ENCODE data around the gene PTPRR.

PTPRR gene

DNA sequence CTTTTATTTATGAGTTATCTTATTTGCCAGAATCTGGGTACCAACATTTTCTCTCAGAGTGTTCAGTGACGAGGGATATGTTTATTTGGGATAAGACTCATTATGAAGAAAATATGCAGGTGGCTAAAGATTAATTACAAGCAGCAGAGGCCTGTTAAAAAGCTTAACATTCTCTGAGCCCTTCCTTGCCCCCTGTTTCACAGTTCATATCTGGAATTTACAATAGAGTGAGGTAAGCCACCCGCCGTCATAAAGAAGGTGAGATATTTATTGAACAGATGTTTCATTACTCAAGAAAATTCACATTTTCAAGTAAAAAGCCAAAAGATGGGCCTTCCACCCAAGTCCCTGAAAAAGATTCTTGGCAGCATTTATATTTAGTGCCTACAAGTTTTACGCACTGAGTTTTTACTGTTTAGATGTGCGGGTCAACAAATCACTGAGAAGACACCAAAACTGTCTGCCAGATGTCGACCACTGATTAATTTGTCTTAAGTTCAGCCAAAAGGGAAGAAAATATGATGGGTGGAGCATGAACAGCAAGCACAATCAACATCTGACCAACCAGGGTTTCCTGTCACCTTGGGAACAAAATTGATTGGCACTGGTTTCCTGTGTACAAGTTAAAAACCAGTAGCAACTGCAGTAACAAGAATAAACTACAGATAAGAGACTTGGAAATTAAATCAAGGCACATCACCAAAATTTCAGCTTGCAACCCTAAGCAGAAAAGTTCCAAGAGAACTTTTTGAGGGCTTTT lies 197.8 kb downstream of the PTPRR start:
- no peaks in the 10 kb centered on the region for H3K27me3 ChIP-seq (ENCODE audit: insufficient read depth, insufficient read length)
- DNase-seq (ENCODE audit: low read depth, low spot score): no peak

DNA sequence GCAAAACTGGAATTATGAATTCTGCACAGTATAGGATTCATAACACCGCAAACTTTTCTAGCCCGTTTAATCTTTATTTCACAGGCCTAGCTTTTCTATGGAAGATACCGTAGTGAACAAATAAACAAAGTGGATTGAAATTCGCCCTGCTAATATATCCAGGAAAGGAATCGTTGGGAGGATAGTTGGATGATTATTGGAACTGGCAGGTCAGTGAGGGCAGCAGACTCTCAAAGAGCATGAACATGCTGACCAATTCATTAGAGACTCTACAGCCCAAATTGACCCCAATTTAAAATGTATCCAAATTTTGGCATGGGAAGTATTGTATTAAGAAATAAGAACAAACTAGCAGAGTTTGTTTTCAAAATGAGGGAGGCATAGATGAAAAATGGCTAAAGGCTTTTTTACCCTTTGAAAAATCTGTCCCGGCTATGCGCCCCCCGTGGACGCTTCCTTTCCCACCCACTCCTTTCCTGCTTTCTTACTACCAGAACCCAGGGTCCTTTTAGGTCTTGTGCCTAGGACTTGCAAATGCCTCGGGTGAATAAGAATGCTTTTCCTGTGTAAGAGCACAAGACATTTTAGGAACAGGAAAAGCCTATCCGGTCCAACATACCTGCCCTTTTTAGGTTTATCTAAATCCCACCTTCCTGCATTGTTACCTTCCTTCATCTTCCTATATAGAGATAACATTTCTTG lies 198.7 kb downstream of the PTPRR start:
- Histone ChIP-seq H3K27me3 (ENCODE audit: insufficient read depth, insufficient read length) (no peaks in the 10 kb centered on the region), H3K9ac (ENCODE audit: insufficient read length, low read depth) (no peak overlapping the region), H3K9me3 (ENCODE audit: insufficient read depth, low read length) (no peaks in the 10 kb centered on the region), H3K4me1 (ENCODE audit: insufficient read depth, insufficient read length) (no peaks in the 10 kb centered on the region), H3K36me3 (ENCODE audit: insufficient read depth, insufficient read length, low read length) (no peaks in the 10 kb centered on the region), H3K4me3 (ENCODE audit: insufficient read length, low read depth) (no peak overlapping the region)
- no peak for TF ChIP-seq YY1 (IDR thresholded peaks at IDR 0.05; ENCODE audit: insufficient read depth, insufficient read length)
- TF ChIP-seq ZNF274 (IDR thresholded peaks at IDR 0.05; ENCODE audit: low read depth, low read length): no peak
- TF ChIP-seq SUZ12 (IDR thresholded peaks at IDR 0.05; ENCODE audit: extremely low read depth, insufficient read depth, insufficient read length): no peak
- peak; percentile 13 for DNase-seq (ENCODE audit: low read depth, low spot score)

More for the DNA sequence above, 197.8 kb downstream of the PTPRR start:
- H3K9ac ChIP-seq (ENCODE audit: insufficient read length, low read depth): no peak overlapping the region
- H3K9me3 ChIP-seq (ENCODE audit: insufficient read depth, low read length): no peaks in the 10 kb centered on the region
- H3K36me3 ChIP-seq (ENCODE audit: insufficient read depth, insufficient read length, low read length): no peaks in the 10 kb centered on the region
- H3K4me3 ChIP-seq (ENCODE audit: insufficient read length, low read depth): no peak overlapping the region
- TF ChIP-seq ZNF274 (IDR thresholded peaks at IDR 0.05; ENCODE audit: low read depth, low read length) (no peak), YY1 (IDR thresholded peaks at IDR 0.05; ENCODE audit: insufficient read depth, insufficient read length) (no peak), SUZ12 (IDR thresholded peaks at IDR 0.05; ENCODE audit: extremely low read depth, insufficient read depth, insufficient read length) (no peak)
- no peaks in the 10 kb centered on the region for H3K4me1 ChIP-seq (ENCODE audit: insufficient read depth, insufficient read length)

DNA sequence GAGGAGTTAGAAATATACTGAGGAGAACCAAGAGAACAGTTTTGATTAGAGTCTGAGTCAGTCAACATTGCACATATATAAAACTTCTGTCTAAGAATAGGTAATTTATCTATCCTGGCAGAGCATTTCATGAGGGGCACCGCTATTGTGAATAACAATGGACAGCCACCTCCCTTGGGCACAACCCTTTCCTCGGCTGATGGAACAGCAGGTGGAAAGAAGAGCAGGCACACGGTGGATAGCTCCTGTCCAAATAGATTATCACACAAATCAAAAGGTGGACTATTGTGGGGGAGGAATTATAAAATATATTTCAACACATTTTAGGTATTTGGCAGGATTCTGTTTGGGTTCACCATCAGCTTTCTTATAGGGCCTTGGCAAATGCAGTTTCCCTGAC lies 199.3 kb downstream of the PTPRR start:
- TF ChIP-seq ZNF274 (IDR thresholded peaks at IDR 0.05; ENCODE audit: low read depth, low read length): no peak
- no peak for TF ChIP-seq SUZ12 (IDR thresholded peaks at IDR 0.05; ENCODE audit: extremely low read depth, insufficient read depth, insufficient read length)
- TF ChIP-seq YY1 (IDR thresholded peaks at IDR 0.05; ENCODE audit: insufficient read depth, insufficient read length): no peak
- H3K27me3 ChIP-seq (ENCODE audit: insufficient read depth, insufficient read length): no peaks in the 10 kb centered on the region
- H3K9me3 ChIP-seq (ENCODE audit: insufficient read depth, low read length): no peaks in the 10 kb centered on the region
- no peak overlapping the region for H3K4me3 ChIP-seq (ENCODE audit: insufficient read length, low read depth)
- DNase-seq (ENCODE audit: low read depth, low spot score): no peak
- no peaks in the 10 kb centered on the region for H3K4me1 ChIP-seq (ENCODE audit: insufficient read depth, insufficient read length)
- no peak overlapping the region for H3K9ac ChIP-seq (ENCODE audit: insufficient read length, low read depth)
- no peaks in the 10 kb centered on the region for H3K36me3 ChIP-seq (ENCODE audit: insufficient read depth, insufficient read length, low read length)

DNA sequence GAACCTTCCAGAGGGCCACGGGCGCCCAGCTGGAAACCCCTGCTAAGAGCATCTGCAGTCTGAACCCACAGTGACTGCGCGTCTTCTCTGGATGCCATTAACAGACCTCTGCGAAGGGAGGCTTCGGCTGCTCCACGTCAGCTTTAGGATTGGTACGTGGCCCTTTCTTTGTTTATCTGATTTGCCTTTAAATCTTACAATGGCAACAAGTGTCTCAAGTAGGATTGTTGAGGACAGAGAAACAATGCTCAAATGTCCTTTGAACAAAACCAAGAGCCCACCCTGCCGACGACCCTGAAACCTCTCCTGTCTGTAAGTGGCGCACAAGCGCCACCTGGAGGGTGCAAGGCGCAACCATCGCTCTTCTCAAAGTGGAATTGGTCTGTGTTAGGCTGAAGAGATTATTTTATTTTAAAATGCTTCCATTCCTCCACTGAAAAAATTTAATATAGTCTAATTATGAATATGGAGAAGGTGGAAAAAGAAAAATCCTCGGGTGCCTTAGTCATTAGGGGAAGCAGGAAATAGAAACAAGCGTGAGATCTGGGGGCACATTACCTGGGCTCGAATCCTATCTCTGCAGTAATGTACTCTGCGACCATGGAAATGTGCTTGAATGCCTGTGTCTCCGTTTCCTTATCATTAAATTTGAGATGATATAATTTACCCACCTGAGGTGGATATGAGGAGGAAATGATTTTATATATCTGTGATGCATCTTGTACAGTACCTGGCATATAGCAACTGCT lies 200.7 kb downstream of the PTPRR start:
- H3K27me3 ChIP-seq (ENCODE audit: insufficient read depth, insufficient read length): no peaks in the 10 kb centered on the region
- no peak overlapping the region for H3K9ac ChIP-seq (ENCODE audit: insufficient read length, low read depth)
- no peaks in the 10 kb centered on the region for H3K9me3 ChIP-seq (ENCODE audit: insufficient read depth, low read length)
- H3K4me3 ChIP-seq (ENCODE audit: insufficient read length, low read depth): no peak overlapping the region
- H3K4me1 ChIP-seq (ENCODE audit: insufficient read depth, insufficient read length): no peaks in the 10 kb centered on the region
- DNase-seq (ENCODE audit: low read depth, low spot score): peak; percentile 42
- no peaks in the 10 kb centered on the region for H3K36me3 ChIP-seq (ENCODE audit: insufficient read depth, insufficient read length, low read length)
- no peak for TF ChIP-seq SUZ12 (IDR thresholded peaks at IDR 0.05; ENCODE audit: extremely low read depth, insufficient read depth, insufficient read length)
- no peak for TF ChIP-seq YY1 (IDR thresholded peaks at IDR 0.05; ENCODE audit: insufficient read depth, insufficient read length)
- TF ChIP-seq ZNF274 (IDR thresholded peaks at IDR 0.05; ENCODE audit: low read depth, low read length): no peak

DNA sequence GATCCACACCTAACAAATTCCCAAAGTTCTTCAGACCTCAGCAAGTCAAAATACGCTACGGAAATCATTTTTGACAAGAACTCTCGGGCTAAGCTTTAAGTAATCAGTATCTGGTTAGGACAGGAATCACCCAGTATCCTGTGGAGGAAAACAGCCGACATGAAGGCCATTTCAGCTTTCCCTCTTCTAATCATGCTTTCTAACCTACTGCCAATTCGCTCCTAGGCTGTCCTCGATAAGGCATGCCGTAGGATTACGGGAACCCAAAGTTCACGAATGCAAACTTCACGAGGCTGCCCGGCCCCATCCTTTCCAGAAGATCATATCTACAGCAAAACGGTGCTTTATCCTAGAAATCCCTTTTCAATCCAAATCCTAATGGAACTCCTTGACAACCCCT lies 201.5 kb downstream of the PTPRR start:
- TF ChIP-seq ZNF274 (IDR thresholded peaks at IDR 0.05; ENCODE audit: low read depth, low read length) (no peak), YY1 (IDR thresholded peaks at IDR 0.05; ENCODE audit: insufficient read depth, insufficient read length) (no peak), SUZ12 (IDR thresholded peaks at IDR 0.05; ENCODE audit: extremely low read depth, insufficient read depth, insufficient read length) (no peak)
- no peaks in the 10 kb centered on the region for H3K4me1 ChIP-seq (ENCODE audit: insufficient read depth, insufficient read length)
- no peak for DNase-seq (ENCODE audit: low read depth, low spot score)
- no peaks in the 10 kb centered on the region for H3K36me3 ChIP-seq (ENCODE audit: insufficient read depth, insufficient read length, low read length)
- no peak overlapping the region for H3K4me3 ChIP-seq (ENCODE audit: insufficient read length, low read depth)
- H3K9ac ChIP-seq (ENCODE audit: insufficient read length, low read depth): no peak overlapping the region
- H3K27me3 ChIP-seq (ENCODE audit: insufficient read depth, insufficient read length): no peaks in the 10 kb centered on the region
- H3K9me3 ChIP-seq (ENCODE audit: insufficient read depth, low read length): no peaks in the 10 kb centered on the region

DNA sequence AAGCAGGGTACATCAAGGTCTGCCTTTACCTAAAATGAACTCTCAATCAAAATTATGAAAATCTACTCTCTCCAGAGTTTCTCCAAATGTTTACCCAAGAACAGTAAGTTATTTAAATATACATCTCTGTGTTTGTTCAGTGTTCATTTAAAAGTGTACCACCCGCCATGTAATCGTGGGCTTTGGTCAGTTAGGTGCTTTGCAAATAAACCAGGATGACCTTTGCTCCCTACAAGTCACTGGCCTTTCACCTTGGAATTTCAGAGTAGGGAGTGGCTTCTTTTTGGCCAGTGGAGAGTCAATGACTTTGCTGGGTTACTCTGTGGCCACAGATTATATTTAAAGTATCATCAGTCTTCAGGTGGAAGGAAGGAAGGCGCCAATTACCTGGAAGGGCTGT lies 208.7 kb downstream of the PTPRR start:
- no peaks in the 10 kb centered on the region for H3K27me3 ChIP-seq (ENCODE audit: insufficient read depth, insufficient read length)
- H3K36me3 ChIP-seq (ENCODE audit: insufficient read depth, insufficient read length, low read length): no peaks in the 10 kb centered on the region
- no peaks in the 10 kb centered on the region for H3K4me1 ChIP-seq (ENCODE audit: insufficient read depth, insufficient read length)
- DNase-seq (ENCODE audit: low read depth, low spot score): no peak
- no peak overlapping the region for H3K4me3 ChIP-seq (ENCODE audit: insufficient read length, low read depth)
- H3K9ac ChIP-seq (ENCODE audit: insufficient read length, low read depth): no peak overlapping the region
- TF ChIP-seq YY1 (IDR thresholded peaks at IDR 0.05; ENCODE audit: insufficient read depth, insufficient read length): no peak
- TF ChIP-seq SUZ12 (IDR thresholded peaks at IDR 0.05; ENCODE audit: extremely low read depth, insufficient read depth, insufficient read length): no peak
- no peaks in the 10 kb centered on the region for H3K9me3 ChIP-seq (ENCODE audit: insufficient read depth, low read length)

DNA sequence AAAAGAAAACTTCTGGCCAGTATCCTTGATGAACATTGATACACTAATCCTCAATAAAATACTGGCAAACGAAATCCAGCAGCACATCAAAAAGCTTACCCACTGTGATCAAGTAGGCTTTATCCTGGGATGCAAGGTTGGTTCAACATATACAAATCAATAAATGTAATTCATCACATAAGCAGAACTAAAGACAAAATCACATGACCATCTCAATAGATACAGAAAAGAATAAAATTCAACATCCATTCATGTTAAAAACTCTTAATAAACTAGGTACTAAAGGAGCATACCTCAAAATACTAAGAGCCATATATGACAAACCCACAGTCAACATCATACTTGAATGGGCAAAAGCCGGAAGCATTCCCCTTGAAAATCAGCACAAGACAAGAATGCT lies 211.5 kb downstream of the PTPRR start:
- TF ChIP-seq SUZ12 (IDR thresholded peaks at IDR 0.05; ENCODE audit: extremely low read depth, insufficient read depth, insufficient read length): no peak
- no peak for TF ChIP-seq YY1 (IDR thresholded peaks at IDR 0.05; ENCODE audit: insufficient read depth, insufficient read length)
- TF ChIP-seq ZNF274 (IDR thresholded peaks at IDR 0.05; ENCODE audit: low read depth, low read length): no peak
- no peak overlapping the region for H3K4me3 ChIP-seq (ENCODE audit: insufficient read length, low read depth)
- H3K27me3 ChIP-seq (ENCODE audit: insufficient read depth, insufficient read length): no peaks in the 10 kb centered on the region
- H3K36me3 ChIP-seq (ENCODE audit: insufficient read depth, insufficient read length, low read length): no peaks in the 10 kb centered on the region
- H3K9me3 ChIP-seq (ENCODE audit: insufficient read depth, low read length): no peaks in the 10 kb centered on the region
- no peaks in the 10 kb centered on the region for H3K4me1 ChIP-seq (ENCODE audit: insufficient read depth, insufficient read length)
- no peak overlapping the region for H3K9ac ChIP-seq (ENCODE audit: insufficient read length, low read depth)
- DNase-seq (ENCODE audit: low read depth, low spot score): no peak

Data from NT2/D1 (cell line).